Measurements from ENCODE around the gene CDK14. TPM values are rescaled to one million over a fixed set of nuclear protein-coding genes. Genes with fewer than 3 reads are reported as not detected.
"Not testable (repeated sequence)": the region's sequence is repeated elsewhere in the genome, so short reads cannot be mapped to it uniquely, and the experiment has no call there.

Gene CDK14
- polyA plus RNA-seq, 1 donor, result 38.6 TPM

- DNase-seq, result no peak
These were observed 301.9 kb downstream of the CDK14 start for GRCh38 chr7:90897961-90898469.

- no peak for DNase-seq
These were observed 304.7 kb downstream of the CDK14 start for GRCh38 chr7:90900628-90901356.

GRCh38 chr7:90903841-90904240 is 307.7 kb downstream of the CDK14 start:
- no peak for DNase-seq

- no peak for DNase-seq
These were observed 314.0 kb downstream of the CDK14 start for GRCh38 chr7:90910136-90910535.

GRCh38 chr7:90916319-90916718 is 320.2 kb downstream of the CDK14 start:
- no peak for DNase-seq

DNA sequence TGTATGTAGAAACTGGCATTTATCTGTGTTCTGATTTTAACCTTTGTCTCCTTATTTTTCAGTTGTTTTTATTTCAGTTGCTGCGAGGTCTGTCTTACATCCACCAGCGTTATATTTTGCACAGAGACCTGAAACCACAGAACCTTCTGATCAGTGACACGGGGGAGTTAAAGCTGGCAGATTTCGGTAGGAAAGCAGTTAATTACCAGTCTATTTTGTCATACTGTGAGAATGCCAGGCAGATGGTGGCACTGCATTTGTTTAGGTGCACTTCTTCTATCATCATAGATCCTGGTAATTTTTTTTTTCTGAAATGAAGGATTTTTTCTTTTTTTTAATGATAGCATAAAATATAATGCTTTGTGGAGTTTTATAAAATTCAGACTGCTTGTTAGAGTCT is 321.4 kb downstream of the CDK14 start:
- DNase-seq, result no peak

GRCh38 chr7:90918303-90918702 is 322.2 kb downstream of the CDK14 start:
- DNase-seq, result no peak

DNA sequence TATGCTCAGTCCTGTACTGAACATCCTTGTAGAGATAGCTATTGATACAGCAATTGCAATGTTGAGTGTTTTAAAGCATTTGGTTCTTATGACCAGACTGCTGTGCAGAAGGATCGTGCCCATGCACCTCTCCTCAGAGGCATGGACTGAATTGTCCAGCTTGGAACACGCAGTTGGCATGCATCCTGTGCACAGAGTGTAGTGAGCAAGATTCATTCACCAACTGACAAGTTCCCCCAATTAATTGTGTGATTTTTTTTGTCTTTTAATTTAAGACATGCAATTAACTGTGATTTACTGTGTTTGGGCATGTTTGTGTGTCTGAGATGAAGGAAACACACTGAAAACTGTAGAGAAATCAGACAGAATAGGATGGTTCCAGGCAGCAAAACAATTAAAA is 323.7 kb downstream of the CDK14 start:
- DNase-seq, result no peak

DNA sequence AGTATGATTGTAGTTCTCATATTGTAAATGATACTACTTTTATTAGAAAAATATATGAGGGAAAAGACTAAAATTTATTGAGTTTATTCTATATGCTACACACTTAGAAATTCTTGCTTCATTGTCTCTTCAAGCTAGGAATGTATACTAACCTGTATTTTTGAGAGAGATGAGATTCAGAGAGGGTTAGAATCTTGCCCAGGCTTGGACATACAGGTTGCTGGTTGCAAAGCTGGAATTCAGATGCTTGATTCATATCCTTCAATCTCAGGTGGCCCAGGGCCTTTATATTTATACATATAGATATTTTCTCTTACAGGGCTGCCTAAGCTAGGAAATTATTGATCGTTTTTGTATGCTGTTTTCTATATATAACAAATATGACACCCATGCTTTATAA is 324.2 kb downstream of the CDK14 start:
- DNase-seq, result no peak

DNA sequence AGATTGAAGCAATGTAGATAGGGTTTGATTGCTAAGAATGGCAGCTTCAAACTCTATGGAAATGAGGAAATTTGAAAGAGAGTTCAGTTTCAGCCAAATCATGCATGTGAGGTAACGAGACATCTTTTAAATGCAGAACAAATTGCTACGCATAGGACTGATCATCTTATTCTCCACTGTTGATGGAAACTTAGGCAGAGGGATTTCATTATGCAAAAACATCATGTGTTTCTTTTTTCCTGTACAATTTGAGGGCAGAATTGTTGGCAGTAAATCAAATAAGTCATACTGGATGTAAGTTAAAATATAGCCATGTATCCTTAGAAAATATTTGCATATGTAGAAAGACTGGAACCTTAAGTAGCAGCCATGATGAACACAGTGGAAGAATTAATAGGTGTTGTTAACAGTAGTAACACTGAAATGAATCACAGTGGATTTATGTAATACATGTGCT is 327.4 kb downstream of the CDK14 start:
- no peak for DNase-seq

DNA sequence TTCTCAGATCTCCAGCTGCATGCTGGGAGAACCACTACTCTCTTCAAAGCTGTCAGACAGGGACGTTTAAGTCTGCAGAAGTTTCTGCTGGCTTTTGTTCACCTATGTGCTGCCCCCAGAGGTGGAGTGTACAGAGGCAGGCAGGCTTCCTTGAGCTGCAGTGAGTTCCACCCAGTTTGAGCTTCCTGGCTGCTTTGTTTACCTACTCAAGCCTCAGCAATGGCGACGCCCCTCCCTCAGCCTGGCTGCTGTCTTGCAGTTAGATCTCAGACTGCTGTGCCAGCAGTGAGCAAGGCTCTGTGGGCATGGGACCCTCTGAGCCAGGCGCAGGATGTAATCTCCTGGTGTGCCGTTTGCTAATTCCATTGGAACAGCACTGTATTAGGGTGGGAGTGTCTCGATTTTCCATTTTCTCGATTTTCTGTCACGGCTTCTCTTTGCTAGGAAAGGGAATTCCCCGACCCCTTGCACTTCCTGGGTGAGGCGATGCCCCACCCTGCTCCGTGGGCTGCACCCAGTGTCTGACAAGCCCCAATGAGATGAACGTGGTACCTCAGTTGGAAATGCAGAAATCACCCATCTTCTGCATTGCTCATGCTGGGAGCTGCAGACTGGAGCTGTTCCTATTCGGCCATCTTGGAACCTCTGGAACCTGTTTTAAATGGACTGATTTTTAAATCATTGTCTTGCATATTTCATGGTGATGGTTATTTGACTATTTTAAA is 332.7 kb downstream of the CDK14 start:
- not testable (repeated sequence) for DNase-seq

GRCh38 chr7:90931986-90932916 is 336.1 kb downstream of the CDK14 start:
- no peak for DNase-seq

GRCh38 chr7:90933041-90933440 is 336.9 kb downstream of the CDK14 start:
- no peak for DNase-seq

DNA sequence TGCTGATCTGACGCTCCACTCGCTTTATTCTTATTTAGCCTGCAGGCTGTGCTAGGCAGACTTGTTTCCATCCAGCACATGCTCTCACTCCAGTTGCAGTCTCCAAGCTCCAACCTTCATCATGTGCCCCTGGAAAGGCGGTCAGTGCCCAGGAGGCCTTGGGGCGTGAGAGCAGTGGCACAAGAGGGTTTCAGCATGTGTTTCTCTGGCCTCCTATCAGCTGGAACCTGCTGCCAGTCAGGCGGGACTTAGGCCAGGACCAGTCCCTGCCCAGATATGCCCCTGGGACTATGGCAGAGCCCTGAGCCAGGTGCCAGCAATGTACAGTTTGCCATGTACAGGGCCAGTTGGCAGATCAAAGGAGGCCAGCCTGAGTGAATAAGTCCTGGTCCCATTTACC is 337.9 kb downstream of the CDK14 start:
- no peak for DNase-seq

- no peak for DNase-seq
These were observed 342.2 kb downstream of the CDK14 start for GRCh38 chr7:90938371-90938770.

DNA sequence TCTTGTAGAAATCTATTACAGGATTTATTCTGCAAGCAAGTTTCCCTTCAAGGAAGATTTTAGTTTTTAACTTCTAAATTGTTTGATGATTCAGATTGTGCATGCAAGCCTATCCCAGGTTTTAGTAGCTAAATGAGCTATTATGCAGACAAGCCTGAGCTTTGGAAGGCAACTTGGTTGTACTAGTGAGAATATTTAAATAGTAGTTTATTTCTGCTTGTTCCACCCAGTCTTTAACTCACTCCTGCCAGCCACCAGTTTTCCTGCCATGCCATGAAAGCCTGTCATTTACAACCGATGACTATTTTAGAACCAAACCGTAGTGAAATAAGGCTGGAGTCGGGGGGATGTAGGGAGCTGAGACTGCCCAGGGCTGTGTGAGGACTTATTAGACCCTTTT is 343.5 kb downstream of the CDK14 start:
- DNase-seq, result no peak

GRCh38 chr7:90944021-90944420 is 347.9 kb downstream of the CDK14 start:
- no peak for DNase-seq

DNA sequence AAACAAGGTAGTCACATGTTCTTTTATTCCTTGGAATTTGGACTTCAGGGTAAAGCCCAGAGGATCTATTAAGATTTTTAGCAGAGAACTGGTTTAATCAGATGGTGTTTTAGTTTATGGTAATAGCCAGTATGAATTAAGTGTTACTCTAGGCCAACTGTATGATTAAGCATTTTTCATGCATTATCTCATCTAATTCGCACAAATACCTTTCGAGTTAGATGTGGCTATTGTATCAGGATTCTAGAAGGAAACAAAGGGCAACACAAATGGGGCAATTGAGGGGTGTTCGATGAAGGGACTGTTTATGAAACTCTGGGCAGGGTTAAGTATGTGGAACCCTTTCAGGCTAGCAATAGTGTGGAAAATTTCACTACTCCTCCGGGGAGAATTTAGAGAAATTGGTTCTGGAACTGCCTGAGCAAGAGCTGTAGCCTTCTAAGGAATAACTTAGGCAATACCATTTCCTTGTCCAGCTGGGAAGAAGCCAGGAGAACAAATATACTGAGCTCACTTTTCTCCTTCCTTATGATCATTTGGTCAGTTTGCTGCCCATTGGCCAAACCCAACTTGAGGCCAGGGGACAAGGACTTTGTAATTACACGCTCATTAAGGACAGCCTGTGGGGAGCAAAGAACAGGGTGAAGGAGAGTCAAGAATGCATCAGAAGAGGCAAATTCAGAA is 349.1 kb downstream of the CDK14 start:
- no peak for DNase-seq

- no peak for DNase-seq
These were observed 350.8 kb downstream of the CDK14 start for GRCh38 chr7:90946730-90947501.

DNA sequence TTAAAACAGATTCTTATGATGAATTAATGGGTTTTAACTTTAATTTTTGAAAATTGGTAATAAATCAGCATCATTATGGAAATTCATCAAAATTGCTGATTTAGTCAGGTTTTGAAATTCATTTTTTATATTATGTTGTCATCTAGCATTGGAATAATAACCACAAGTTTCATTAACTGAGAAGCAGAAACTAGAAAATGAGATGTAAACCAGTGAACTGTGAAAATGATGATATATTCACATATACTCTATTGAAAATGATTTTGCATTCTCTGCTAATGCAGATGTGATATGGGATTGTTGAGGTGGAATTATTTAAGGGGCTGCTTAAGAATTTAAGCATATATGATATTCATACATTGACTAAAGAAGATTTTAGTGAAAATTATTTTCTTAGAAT is 352.0 kb downstream of the CDK14 start:
- no peak for DNase-seq

DNA sequence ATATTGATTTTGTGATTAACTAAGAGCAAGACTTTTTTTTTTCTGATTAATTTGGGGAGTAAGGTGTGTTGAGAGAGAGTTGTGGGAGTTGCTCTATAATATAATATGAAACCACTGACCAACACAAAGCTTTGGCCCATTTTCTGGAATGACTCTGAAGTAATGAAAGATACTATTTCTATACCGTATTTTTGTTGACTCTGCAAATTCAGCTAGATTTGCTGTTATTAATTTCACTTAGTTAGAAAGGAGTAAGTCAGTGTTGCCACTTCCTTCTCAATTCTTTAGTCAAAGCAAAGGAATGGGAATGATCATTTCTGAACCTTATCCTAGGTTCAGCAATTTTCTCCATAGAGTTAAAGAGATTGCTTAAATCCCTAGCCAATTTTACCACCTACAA is 355.1 kb downstream of the CDK14 start:
- no peak for DNase-seq

Data from left kidney (tissue), 2 donors.